Esophagus squamous epithelium (tissue), 4 donors: ENCODE data around the gene RSRC2.

Experiments used
- CTCF ChIP-seq, 6 experiments: fragments of 450-650 bp in 4 of 6; fragments of 200-600 bp in 2 of 6; sonication (generic) in 2 of 6; IDR thresholded peaks; one replicate each; pipeline ENCODE4 v1.5.1; 2016 to 2019; ENCODE audit warnings: antibody characterized with exemption in 6 of 6, mild to moderate bottlenecking in 4 of 6, moderate library complexity in 4 of 6
- POLR2A ChIP-seq, 4 donors: fragments of 450-650 bp; IDR thresholded peaks; one replicate each; pipeline ENCODE4 v1.6.1; 2017; ENCODE audit warnings: antibody characterized with exemption in 4 of 4, mild to moderate bottlenecking in 4 of 4, moderate library complexity in 3 of 4

GRCh38 chr12:122527478-122527944 lies 775 bp upstream of the RSRC2 start:
- TF ChIP-seq POLR2A (IDR thresholded peaks at IDR 0.05) (no peak), CTCF (IDR thresholded peaks at IDR 0.05) (no peak)
